Kidney (tissue), 14 donors: ENCODE results near the gene PLXDC1. TPM values are rescaled to one million over a fixed set of nuclear protein-coding genes. Genes with fewer than 3 reads are reported as not detected.

Source experiments
- DNase-seq, 5 donors: peaks; one replicate each; pipeline ENCODE4 v3.0.0-alpha.2; 2013 to 2020
- FAIRE-seq: peaks from 2 replicates; lab custom pipeline; 2012; peaks lifted over from hg19 to GRCh38; lab: Jason Lieb, UNC
- H3K27ac ChIP-seq, 2 donors: one replicate each; pipeline ENCODE4 v1.7.0; 2013; ENCODE audit warnings: low read depth in 2 of 2, low read length in 2 of 2, inconsistent platforms in 1 of 2
- H3K27me3 ChIP-seq: one replicate; pipeline ENCODE4 v1.7.1; 2013; ENCODE audit warnings: low read length, inconsistent platforms; ENCODE audit not compliant: control insufficient read depth, insufficient read depth
- H3K36me3 ChIP-seq, 3 donors: one replicate each; pipeline versions ENCODE4 v1.7.0 to v1.7.1; 2013; ENCODE audit warnings: low read length in 3 of 3, control low read depth in 1 of 3, inconsistent platforms in 1 of 3; ENCODE audit not compliant: insufficient read depth in 3 of 3, control insufficient read depth in 2 of 3
- H3K4me1 ChIP-seq, 3 donors: one replicate each; pipeline versions ENCODE4 v1.7.0 to v1.7.1; 2013; ENCODE audit warnings: low read length in 3 of 3, inconsistent platforms in 1 of 3, low read depth in 1 of 3; ENCODE audit not compliant: control insufficient read depth in 2 of 3, insufficient read depth in 2 of 3
- H3K4me3 ChIP-seq, 3 donors: one replicate each; pipeline versions ENCODE4 v1.7.0 to v1.8.1; 2013; ENCODE audit warnings: low read length in 3 of 3, control low read depth in 1 of 3, inconsistent platforms in 1 of 3
- H3K9ac ChIP-seq, 3 donors: one replicate each; pipeline versions ENCODE4 v1.7.0 to v1.7.1; 2013; ENCODE audit warnings: low read length in 3 of 3, control low read depth in 1 of 3, inconsistent platforms in 1 of 3
- H3K9me3 ChIP-seq, 3 donors: one replicate each; pipeline versions ENCODE4 v1.7.0 to v1.7.1; 2013; ENCODE audit warnings: low read length in 3 of 3, control low read depth in 1 of 3, inconsistent platforms in 1 of 3; ENCODE audit not compliant: control insufficient read depth in 2 of 3, insufficient read depth in 1 of 3
- CTCF ChIP-seq: IDR thresholded peaks from 3 replicates; pipeline ENCODE4 v1.5.1; 2012; ENCODE audit warnings: mild to moderate bottlenecking, moderate library complexity, borderline replicate concordance; ENCODE audit not compliant: insufficient read depth; ENCODE audit errors: extremely low read depth
- intact Hi-C: fragments of 100-400 bp; cut with DNase I; formaldehyde crosslinking; loops from one replicate; pipeline ENCODE4 v1.11.1; 2022
- polyA plus RNA-seq: library from polyadenylated mRNA; stranded (reverse); fragments of 350-450 nt; fragmentation: Illumina TruSeq; extraction: RNeasy Lipid Tissue Mini Kit (QIAGEN cat#74804); gene quantifications from one replicate; pipeline ENCODE4 v1.2.3, GENCODE V29; 2014; ENCODE audit warnings: low read depth, low replicate concordance; ENCODE audit not compliant: insufficient read depth
- total RNA-seq: library from RNA; stranded (reverse); fragmentation: NEBNext Ultra II Directional; extraction: Animal tissue kit (Norgen Biotek cat#: 25700); gene quantifications from one replicate; pipeline ENCODE4 v1.2.1, GENCODE V29; 2021
- donor health status: control.
- donor health status: control.
- donor health status: control.
- donor health status: control.
- donor health status: control.
- donor health status: DM: yes; HTN: yes; CAD: no.
- donor health status: Normal renal cell carcinoma (clear cell type).

Gene PLXDC1
- total and polyA plus RNA-seq, 2 donors from 2014 or later = 4.5 to 11.1 TPM

GRCh38 chr17:39186481-39187002 lies 35.1 kb upstream of the PLXDC1 start:
- FAIRE-seq (no peak), DNase-seq (no peak)
- H3K9ac ChIP-seq = no peak overlapping the region
- H3K4me3 ChIP-seq = no peak overlapping the region
- no peak for TF ChIP-seq CTCF
- no peaks in the 10 kb centered on the region for H3K27me3 ChIP-seq
- H3K36me3 ChIP-seq = no peaks in the 10 kb centered on the region
- intact Hi-C loops = no loop called here
- H3K4me1 ChIP-seq = no peaks in the 10 kb centered on the region
- no peaks in the 10 kb centered on the region for H3K9me3 ChIP-seq
- H3K27ac ChIP-seq = no peak overlapping the region

- Histone ChIP-seq H3K27ac (no peak overlapping the region), H3K36me3 (no peaks in the 10 kb centered on the region), H3K27me3 (no peaks in the 10 kb centered on the region), H3K4me1 (no peaks in the 10 kb centered on the region), H3K4me3 (no peak overlapping the region), H3K9ac (no peak overlapping the region), H3K9me3 (no peaks in the 10 kb centered on the region)
- intact Hi-C loops = no loop called here
- no peak for FAIRE-seq
- TF ChIP-seq CTCF = no peak
- peak in 4 of 5 donors; percentile 65 to 82 (median 70) for DNase-seq
Observed at GRCh38 chr17:39183720-39184119, 32.3 kb upstream of the PLXDC1 start.

- no peak for TF ChIP-seq CTCF
- H3K27ac ChIP-seq = no peak overlapping the region
- intact Hi-C loops = no loop called here
- no peak overlapping the region for H3K4me3 ChIP-seq
- DNase-seq (no peak), FAIRE-seq (no peak)
- no peaks in the 10 kb centered on the region for H3K9me3 ChIP-seq
- no peaks in the 10 kb centered on the region for H3K27me3 ChIP-seq
- H3K9ac ChIP-seq = no peak overlapping the region
- no peaks in the 10 kb centered on the region for H3K36me3 ChIP-seq
- H3K4me1 ChIP-seq = no peaks in the 10 kb centered on the region
Observed at GRCh38 chr17:39183045-39183444, 31.6 kb upstream of the PLXDC1 start.

DNA sequence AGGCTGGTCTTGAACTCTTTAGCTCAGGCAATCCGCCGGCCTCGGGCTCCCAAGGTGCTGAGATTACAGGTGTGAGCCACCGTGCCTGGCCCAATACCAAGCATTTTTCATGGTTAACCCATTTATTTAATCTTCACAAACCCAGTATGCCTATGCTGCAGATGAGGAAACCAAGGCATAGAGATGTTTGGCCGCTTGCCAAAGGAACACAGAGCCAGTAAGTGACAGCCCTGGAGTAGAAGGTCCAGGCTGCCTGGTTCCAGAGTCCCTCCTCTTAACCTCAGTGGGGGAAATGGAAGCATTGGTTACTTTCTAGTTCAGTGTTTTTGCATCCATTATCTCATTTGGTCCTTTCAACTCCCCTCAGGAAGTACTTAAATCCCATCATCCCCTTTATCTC lies 29.9 kb upstream of the PLXDC1 start:
- H3K27me3 ChIP-seq = no peaks in the 10 kb centered on the region
- no peaks in the 10 kb centered on the region for H3K9me3 ChIP-seq
- H3K27ac ChIP-seq = no peak overlapping the region
- intact Hi-C loops = no loop called here
- H3K4me1 ChIP-seq = no peaks in the 10 kb centered on the region
- H3K9ac ChIP-seq = no peak overlapping the region
- no peaks in the 10 kb centered on the region for H3K36me3 ChIP-seq
- no peak overlapping the region for H3K4me3 ChIP-seq
- TF ChIP-seq CTCF = no peak
- FAIRE-seq = no peak
- DNase-seq = no peak
